Fibroblast of lung (primary cell): ENCODE results near the gene NSUN2. TPM values are rescaled to one million over a fixed set of nuclear protein-coding genes. Genes with fewer than 3 reads are reported as not detected.

Source experiments
- DNase-seq, 2 donors: peaks; one replicate each; pipeline versions ENCODE4 v3.0.0 to v3.0.0-alpha.2; 2010; ENCODE audit warnings: low read depth in 2 of 2
- H2AFZ ChIP-seq: 2 replicates; pipeline ENCODE4 v1.5.1; 2012; ENCODE audit warnings: low read length, control low read depth, inconsistent platforms
- H3K27ac ChIP-seq: 2 replicates; pipeline ENCODE4 v1.5.1; 2011; ENCODE audit warnings: low read length, control low read depth; ENCODE audit not compliant: insufficient read depth
- H3K27me3 ChIP-seq: 2 replicates; pipeline ENCODE4 v1.5.1; 2011; ENCODE audit warnings: mild to moderate bottlenecking, low read length; ENCODE audit not compliant: control insufficient read depth, insufficient read depth
- H3K36me3 ChIP-seq: 2 replicates; pipeline ENCODE4 v1.5.1; 2011; ENCODE audit warnings: low read length; ENCODE audit not compliant: control insufficient read depth, insufficient read depth
- H3K4me1 ChIP-seq: 2 replicates; pipeline ENCODE4 v1.5.1; 2011; ENCODE audit warnings: low read length; ENCODE audit not compliant: control insufficient read depth, insufficient read depth; ENCODE audit errors: extremely low read depth
- H3K4me2 ChIP-seq: 2 replicates; pipeline ENCODE4 v1.5.1; 2011; ENCODE audit warnings: low read length, control low read depth; ENCODE audit not compliant: insufficient read depth; ENCODE audit errors: extremely low read depth
- H3K4me3 ChIP-seq, 4 experiments: fragments of 200-600 bp in 1 of 4; sonication (generic) in 1 of 4; replicated peaks in 1 of 4; 2 replicates each; pipeline ENCODE4 v1.5.1; 2011 to 2016; ENCODE audit warnings: low read length in 4 of 4, low read depth in 3 of 4, mild to moderate bottlenecking in 3 of 4, control low read depth in 2 of 4, inconsistent platforms in 1 of 4, mixed read lengths in 1 of 4; ENCODE audit not compliant: insufficient read depth in 1 of 4; ENCODE audit errors: control extremely low read depth in 1 of 4
- H3K79me2 ChIP-seq: 2 replicates; pipeline ENCODE4 v1.5.1; 2012; ENCODE audit warnings: mild to moderate bottlenecking, low read length, inconsistent platforms; ENCODE audit not compliant: control insufficient read depth, insufficient read depth
- H3K9ac ChIP-seq: 2 replicates; pipeline ENCODE4 v1.5.1; 2011; ENCODE audit warnings: mild to moderate bottlenecking, low read length, control low read depth; ENCODE audit not compliant: insufficient read depth
- H3K9me3 ChIP-seq: 2 replicates; pipeline ENCODE4 v1.5.1; 2012; ENCODE audit warnings: low read depth, low read length; ENCODE audit not compliant: control insufficient read depth, insufficient read depth
- H4K20me1 ChIP-seq: 2 replicates; pipeline ENCODE4 v1.5.1; 2011; ENCODE audit warnings: low read length; ENCODE audit not compliant: control insufficient read depth, insufficient read depth; ENCODE audit errors: extremely low read depth
- CTCF ChIP-seq, 2 donors: IDR thresholded peaks in 1 of 2; conservative IDR thresholded peaks in 1 of 2; 1 replicate in 1 of 2; 2 replicates in 1 of 2; pipeline ENCODE4 v1.5.1; 2011 to 2012; ENCODE audit warnings: low read length in 2 of 2, control low read depth in 1 of 2, inconsistent platforms in 1 of 2, low read depth in 1 of 2, mild to moderate bottlenecking in 1 of 2
- EZH2 ChIP-seq: IDR thresholded peaks from 2 replicates; pipeline ENCODE4 v1.5.1; 2012; ENCODE audit warnings: low read length, control low read depth, mild to moderate bottlenecking; ENCODE audit errors: missing control alignments
- polyA plus RNA-seq, 2 donors: library from polyadenylated mRNA; depleted of rRNA in 1 of 2; stranded (reverse) in 1 of 2; unstranded in 1 of 2; fragments of >200 nt; gene quantifications; 2 replicates each; pipeline ENCODE4 v1.2.1, GENCODE V29; 2011 to 2012; ENCODE audit warnings: missing spikeins in 1 of 2
- total RNA-seq: library from RNA; depleted of rRNA; stranded (reverse); fragments of >200 nt; gene quantifications from 2 replicates; pipeline ENCODE4 v1.2.1, GENCODE V29; 2014

The NSUN2 gene
- total and polyA plus RNA-seq, 2 donors (not counting 1 experiment from before 2014, with no cell fraction given), result 40.2 to 43.6 TPM

GRCh38 chr5:6623941-6624340 lies 8.9 kb downstream of the NSUN2 start:
- H3K36me3 ChIP-seq, result peaks cover 14% of the 10 kb centered on the region
- no peak for DNase-seq
- no peaks in the 10 kb centered on the region for H4K20me1 ChIP-seq
- H3K27ac ChIP-seq, result no peak overlapping the region
- H3K4me3 ChIP-seq, result no peak overlapping the region
- H2AFZ ChIP-seq, result no peak overlapping the region
- H3K4me1 ChIP-seq, result no peaks in the 10 kb centered on the region
- H3K9ac ChIP-seq, result no peak overlapping the region
- H3K9me3 ChIP-seq, result no peaks in the 10 kb centered on the region
- no peak overlapping the region for H3K4me2 ChIP-seq
- H3K79me2 ChIP-seq, result peaks cover 35% of the 10 kb centered on the region
- TF ChIP-seq CTCF (conservative IDR thresholded peaks at IDR 0.05 in 1 of 2, IDR thresholded peaks at IDR 0.05 in 1 of 2; ENCODE audit: low read depth in 1 of 2, low read length in 2 of 2), result no peak
- TF ChIP-seq EZH2, result no peak
- no peaks in the 10 kb centered on the region for H3K27me3 ChIP-seq

- Histone ChIP-seq H3K9me3 (no peaks in the 10 kb centered on the region), H3K9ac (no peak overlapping the region), H3K36me3 (peaks cover 14% of the 10 kb centered on the region), H4K20me1 (no peaks in the 10 kb centered on the region), H3K4me3 (no peak overlapping the region), H3K4me1 (no peaks in the 10 kb centered on the region), H3K79me2 (peaks cover 28% of the 10 kb centered on the region), H3K27ac (no peak overlapping the region), H3K27me3 (no peaks in the 10 kb centered on the region), H2AFZ (no peak overlapping the region), H3K4me2 (no peak overlapping the region)
- TF ChIP-seq EZH2 (no peak), CTCF (conservative IDR thresholded peaks at IDR 0.05 in 1 of 2, IDR thresholded peaks at IDR 0.05 in 1 of 2; ENCODE audit: low read depth in 1 of 2, low read length in 2 of 2) (no peak)
- no peak for DNase-seq
Observed at GRCh38 chr5:6623228-6623627, 9.6 kb downstream of the NSUN2 start.

GRCh38 chr5:6616632-6617031 lies 16.2 kb downstream of the NSUN2 start:
- Histone ChIP-seq H3K9me3 (no peaks in the 10 kb centered on the region), H4K20me1 (no peaks in the 10 kb centered on the region), H2AFZ (no peak overlapping the region), H3K27me3 (no peaks in the 10 kb centered on the region), H3K79me2 (peaks cover 31% of the 10 kb centered on the region), H3K4me2 (no peak overlapping the region), H3K4me3 (no peak overlapping the region), H3K9ac (no peak overlapping the region), H3K36me3 (peaks cover 19% of the 10 kb centered on the region), H3K4me1 (no peaks in the 10 kb centered on the region), H3K27ac (no peak overlapping the region)
- no peak for DNase-seq
- TF ChIP-seq CTCF (conservative IDR thresholded peaks at IDR 0.05 in 1 of 2, IDR thresholded peaks at IDR 0.05 in 1 of 2; ENCODE audit: low read depth in 1 of 2, low read length in 2 of 2), result no peak
- TF ChIP-seq EZH2, result no peak
